HG02970 (cell line): ENCODE data around the gene KLK8.

ENCODE experiments used
- ATAC-seq: cut with Tn5 transposase; IDR thresholded peaks from one replicate; pipeline ENCODE4 v1.9.1; 2021; ENCODE audit warnings: mild to moderate bottlenecking, moderate library complexity, moderate number of reproducible peaks; ENCODE audit not compliant: unreplicated experiment, low FRiP score

The KLK8 gene, protein sequence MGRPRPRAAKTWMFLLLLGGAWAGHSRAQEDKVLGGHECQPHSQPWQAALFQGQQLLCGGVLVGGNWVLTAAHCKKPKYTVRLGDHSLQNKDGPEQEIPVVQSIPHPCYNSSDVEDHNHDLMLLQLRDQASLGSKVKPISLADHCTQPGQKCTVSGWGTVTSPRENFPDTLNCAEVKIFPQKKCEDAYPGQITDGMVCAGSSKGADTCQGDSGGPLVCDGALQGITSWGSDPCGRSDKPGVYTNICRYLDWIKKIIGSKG

DNA sequence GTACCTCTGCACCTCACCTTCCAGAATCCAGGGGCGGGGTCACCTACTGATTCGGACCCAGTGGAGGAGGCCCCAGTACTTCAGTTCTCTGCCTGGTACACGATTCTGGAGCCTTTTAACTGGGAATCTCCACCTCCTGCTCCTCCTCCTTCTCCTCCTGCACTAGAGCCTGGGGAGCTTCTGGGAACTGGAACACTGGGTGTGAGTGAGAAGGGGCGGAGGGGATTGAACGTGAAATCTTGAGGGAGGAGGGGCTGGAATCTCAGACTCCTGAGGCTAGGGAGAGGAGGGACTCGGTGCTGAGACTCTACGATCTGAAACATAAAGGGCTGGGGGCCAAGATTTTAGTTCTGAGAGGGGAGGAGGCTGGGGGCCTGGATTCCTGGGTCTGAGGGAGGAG is at the start of gene KLK8:
Gene KLK8, minus strand, starts transcription at position 90 of the 400 bp plus-strand sequence. CDS start 437 bp downstream, outside the sequence.
- no peak for ATAC-seq

DNA sequence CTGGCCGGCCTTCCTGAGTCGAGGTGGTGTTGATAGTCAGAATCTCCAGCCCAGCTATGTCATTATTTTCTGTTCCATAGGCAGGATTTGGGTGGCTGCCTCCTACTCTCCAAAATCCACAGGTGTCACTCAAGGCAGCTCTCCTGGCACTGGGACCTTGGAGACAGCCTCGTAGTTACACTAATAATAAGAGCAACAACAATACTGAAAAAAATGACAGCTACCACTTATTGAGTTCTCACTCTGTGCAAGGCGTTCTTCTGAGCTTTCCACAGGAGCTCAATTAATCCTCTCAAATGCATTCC is 45.6 kb upstream of the KLK8 start:
- no peak for ATAC-seq

DNA sequence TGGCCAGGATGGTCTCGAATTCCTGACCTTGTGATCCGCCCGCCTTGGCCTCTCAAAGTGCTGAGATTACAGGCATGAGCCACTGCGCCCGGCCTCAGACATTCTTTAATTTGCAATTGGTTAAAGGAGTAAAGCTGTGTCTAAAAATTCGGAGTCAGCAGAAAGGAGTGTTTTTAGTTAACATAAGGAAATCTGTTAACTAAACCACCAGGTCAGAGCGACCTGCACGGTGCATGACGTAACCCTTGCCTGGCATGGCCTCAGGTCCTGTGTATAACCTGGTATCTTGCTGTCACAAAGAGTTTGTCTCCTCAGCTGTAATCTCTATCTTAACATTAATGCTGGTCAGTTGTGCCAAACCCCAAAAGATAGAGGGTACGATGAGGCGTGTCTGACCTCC is 42.9 kb upstream of the KLK8 start:
- ATAC-seq = no peak

DNA sequence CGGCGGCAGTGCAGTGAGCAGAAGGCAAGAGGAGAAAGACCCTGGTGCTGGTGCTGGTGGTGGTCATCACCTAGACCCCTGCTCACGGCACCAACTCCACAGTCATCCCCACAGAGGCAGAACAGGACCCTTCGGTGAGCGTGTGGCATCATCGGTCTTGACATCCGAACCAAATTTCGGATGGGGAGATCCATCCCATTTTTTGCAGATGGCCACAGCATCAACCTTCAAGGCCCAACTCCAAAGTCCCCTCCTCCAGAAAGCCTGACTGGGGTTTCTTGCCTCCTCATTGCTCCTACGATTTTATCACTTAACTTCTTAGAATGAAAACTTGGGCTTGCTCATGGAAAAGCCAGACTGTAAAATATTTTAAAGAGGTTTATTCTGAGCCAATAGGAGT is 42.1 kb upstream of the KLK8 start:
- no peak for ATAC-seq

DNA sequence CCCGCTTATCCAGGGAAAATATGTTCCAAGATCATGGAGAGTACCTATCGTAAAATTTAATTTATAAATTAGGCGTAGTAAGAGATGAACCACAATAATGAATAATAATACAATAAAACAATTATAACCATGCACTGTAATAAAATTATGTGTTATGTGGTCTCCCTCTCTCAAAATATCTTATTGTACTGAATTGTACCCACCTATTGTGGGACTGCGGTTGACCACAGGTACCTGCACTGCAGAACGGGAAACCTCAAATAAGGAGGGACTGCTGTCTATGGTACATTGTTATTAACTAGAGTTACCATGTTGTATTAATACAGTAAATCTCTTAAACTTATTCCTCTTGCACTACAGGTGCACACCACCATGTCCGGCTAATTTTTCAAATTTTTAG is 38.7 kb upstream of the KLK8 start:
- no peak for ATAC-seq

DNA sequence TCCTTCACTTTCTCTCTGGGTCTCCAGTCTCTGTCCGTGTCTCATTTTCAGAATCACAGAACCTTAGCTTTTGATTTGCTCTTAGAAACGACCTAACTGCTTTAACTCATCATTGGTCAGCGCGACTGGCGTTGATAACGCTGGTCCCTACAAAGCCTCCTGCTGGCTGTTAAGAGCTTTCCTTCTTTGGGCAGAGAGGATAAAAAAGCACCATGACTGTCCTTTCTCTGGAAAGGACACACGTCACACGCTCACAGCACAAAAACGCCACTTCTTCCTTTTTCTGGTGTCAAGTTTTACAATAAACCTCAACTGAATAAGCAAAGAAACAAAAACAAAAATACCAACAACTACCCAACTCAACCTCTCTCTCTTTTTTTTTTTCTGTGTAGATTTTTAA is 35.1 kb upstream of the KLK8 start:
- ATAC-seq = no peak

DNA sequence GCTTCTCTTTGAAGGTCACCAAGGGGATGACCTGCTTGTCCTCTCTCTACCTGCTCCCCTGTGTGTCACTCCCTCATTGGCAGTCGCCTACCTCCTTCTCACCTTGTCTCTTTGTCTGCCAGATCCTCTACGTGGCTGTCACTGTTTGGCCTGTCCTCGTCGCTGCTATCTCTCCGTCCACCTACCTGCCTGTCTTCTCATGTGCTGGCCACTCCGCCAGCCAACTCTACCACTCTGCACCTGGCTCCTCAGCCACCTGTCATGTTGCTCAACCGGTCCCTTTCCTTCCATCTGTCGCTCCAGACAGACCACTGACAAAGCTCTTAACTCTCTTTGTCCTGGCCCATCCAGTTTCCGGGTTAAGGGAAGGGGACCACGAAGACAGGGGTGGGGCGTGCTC is 33.3 kb upstream of the KLK8 start, which contains the start of gene KLK12:
Gene KLK12, minus strand, starts transcription at position 299 of the 400 bp plus-strand sequence. CDS start 381 bp downstream, outside the sequence.
- no peak for ATAC-seq

DNA sequence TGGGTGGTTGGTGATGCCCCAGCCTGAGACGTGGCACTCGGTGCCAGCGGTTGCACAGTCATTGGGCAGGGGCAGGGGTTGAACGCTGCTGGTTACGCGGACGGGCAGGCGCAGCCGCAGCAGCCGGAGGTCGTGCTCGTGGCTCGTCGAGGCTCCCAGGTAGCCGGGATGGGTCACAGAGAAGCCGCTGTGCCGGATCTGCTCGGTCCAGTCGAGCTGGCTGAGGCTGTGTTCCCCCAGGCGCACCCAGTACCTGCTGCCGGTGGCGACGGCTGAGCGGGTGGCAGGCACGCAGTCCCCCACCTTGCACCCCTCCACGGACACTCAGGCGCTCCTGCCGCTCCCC is 30.4 kb upstream of the KLK8 start:
- no peak for ATAC-seq

DNA sequence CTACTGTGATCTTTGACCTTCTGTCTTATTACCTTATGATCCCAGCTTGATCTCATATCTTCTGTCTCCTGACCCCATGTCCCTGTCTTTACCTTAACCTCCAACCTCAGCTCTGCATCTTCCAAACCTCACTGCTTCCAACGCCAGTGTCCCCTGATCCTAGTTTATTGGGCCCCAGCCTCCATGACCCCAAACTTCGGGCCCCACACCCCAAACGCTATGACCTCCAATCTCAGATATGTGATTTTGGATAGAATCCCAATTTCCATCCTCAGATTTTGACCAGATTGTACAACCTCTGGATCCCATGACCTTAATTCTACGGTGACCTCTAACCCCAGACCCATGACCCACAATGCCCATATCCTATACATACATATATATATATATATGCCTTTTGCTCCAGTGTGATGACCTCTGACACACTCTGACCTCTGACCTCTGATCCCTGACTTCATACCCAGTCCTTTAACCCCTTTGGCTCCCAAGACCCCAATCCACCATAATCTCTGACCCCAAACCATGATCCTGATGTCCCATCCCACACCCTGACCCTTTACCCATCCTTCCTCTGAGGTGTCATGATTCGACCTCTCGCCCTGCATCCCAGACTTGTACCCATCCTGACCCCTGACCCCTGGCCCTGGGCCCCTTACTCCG is 29.9 kb upstream of the KLK8 start:
- no peak for ATAC-seq

DNA sequence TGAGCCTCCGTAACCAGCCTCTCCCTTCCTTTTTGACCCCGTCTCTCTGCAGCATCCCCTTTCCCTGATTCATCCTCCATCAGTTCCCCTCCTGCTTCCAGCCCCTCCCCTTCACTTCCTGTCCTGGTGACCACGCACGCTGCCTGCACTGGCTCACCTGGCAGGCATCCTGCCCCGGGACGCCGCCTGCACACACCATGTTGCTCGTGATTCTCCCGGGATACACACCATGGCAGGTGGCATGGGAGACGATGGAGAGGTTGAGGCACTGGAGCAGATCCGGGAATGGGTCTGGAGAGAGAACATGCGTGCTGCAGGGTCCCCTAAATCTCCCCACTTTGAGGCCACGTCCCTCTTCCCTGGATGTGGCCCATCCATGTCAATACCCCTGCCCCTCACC is 29.2 kb upstream of the KLK8 start:
- no peak for ATAC-seq

DNA sequence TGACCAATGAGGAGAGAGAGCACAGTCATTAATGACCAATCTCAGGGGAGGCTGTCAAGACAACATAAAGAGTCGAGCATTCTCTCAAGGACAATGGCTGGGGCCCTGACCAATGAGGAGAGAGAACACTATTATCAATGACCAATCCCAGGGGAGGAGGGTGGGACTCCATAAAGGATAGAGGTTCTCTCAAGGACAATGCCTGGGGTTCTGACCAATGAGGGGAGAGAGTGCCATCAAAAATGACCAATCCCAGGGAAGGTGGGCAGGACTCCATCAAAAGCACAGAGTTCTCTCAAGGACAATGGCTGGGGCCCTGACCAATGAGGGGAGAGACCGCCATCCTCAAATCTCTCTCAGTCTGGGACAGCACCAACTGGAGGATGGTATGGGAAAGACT is 28.3 kb upstream of the KLK8 start:
- no peak for ATAC-seq

DNA sequence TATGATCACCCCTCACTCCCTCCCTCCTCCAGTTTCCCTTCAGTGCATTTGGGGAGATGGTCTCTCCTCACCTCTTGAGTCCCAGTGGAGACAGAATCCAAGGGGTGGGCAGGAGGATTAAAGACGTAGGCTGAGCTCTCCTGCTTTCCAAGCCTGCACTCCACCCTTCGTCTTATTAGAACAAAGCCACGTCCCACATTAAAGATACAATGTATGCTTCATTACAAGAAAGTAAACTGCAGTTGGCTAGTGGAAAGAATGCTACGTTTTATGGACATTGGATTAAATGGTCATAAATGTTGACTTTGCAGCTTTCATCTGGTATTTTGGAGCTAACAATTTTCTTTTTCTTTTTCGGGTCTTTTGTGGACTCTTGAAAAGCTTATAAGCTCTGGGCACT is 26.5 kb upstream of the KLK8 start:
- no peak for ATAC-seq

DNA sequence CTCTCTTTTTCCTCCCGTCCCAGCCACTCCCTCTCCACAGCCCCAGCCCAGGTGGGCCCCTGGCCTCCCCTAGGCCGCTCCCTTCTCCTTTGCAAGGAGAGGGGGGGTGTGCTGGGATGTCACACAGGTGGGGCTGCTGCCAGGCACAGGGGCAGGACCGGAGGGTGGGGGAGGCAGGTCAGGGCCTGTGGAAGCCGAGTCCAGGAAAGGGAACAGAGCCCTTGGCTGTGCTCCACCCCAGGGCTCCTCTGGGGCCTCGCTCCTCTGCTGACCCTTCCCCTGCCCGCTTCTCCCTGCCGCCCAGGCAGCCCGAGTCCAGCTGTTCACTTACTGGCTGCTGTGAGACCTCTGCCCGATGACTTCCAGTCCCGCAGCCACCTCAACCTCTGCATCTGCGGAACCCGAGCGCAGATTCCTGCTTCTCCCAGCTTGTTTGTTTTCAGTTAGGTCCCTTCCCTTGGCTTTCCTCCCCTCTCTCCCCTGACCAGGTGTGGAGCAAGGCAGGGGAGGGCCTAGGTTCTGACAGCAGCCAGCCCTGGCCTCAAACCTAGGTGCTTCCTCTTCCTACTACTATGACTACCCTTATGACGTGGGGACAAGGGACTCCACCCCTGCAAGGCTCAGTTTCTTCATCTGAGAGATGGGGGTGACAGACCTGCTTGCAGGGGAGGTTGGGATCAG is 25.9 kb upstream of the KLK8 start:
- ATAC-seq = no peak

DNA sequence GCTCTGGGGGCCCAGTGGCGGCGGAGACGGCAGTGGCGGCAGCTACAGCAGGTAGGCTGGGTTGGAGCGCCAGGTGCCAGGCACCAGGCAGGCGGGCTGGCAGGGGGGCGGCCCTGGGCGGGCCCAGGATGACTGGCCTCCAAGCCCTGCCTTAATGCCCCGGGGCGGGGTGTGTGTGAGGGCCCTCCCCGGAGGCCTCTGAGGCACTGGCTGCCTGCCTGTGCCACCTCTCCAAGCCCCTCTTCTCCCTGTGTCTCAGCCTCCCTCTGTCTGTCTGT is 25.1 kb upstream of the KLK8 start, which contains the start of gene KLK11:
Gene KLK11, minus strand, starts transcription at position 63 of the 278 bp plus-strand sequence. CDS start 985 bp downstream, outside the sequence.
- ATAC-seq = no peak

DNA sequence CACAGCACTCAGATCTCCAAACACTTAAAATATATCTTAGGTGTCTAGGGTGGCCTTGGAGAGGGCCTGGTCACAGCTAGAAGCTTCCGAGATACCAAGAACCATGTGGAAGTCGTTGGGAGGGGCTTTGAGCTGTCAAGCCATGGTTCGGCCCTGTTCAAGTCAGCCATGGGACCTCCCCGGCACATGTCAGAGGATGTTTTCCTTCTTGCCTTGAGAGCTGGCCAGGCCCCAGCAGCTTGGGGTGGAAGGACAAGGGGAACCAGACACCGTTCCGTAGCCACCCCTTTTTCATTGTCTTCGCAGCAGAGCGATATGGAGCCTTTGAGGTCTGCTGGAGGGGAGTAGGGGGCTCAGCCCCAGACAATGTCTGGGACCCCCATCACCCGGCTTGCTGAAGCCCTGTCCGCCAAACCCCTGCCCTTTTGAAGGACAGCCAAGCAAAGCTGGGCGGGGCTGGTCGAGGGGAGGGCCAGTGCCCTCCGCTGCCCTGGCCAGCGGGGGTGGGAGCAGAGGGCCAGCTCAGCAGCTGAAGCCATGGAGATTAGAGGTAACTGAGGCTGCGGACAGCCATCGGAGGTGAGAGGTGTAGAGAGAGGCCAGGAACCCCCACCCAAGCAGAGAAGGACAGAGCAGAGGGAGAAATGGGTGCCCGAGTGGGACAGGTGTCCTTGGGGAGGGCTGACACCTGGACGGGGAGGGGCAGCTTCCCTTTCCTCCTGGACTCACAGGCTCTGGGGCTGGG is 24.6 kb upstream of the KLK8 start:
- ATAC-seq = no peak

DNA sequence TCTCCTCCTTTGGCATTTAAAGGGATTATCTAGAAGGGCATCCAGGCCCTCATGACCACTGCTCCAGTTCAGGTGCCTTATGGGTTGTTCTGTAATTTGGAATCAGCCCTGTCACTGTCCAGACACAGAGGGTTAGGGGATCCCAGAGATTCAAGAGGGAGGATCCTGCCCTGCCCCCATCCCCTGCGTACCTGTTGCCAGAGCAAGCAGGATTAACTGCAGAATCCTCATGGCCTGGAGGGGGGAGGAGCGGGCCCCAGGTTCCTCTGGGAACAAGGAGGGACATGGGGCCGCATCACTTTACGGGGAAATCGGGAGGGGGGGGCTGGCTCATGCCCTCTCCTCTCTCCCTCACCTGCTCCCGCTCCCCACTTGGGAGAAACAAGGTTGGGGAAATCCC is 24.0 kb upstream of the KLK8 start:
- no peak for ATAC-seq

DNA sequence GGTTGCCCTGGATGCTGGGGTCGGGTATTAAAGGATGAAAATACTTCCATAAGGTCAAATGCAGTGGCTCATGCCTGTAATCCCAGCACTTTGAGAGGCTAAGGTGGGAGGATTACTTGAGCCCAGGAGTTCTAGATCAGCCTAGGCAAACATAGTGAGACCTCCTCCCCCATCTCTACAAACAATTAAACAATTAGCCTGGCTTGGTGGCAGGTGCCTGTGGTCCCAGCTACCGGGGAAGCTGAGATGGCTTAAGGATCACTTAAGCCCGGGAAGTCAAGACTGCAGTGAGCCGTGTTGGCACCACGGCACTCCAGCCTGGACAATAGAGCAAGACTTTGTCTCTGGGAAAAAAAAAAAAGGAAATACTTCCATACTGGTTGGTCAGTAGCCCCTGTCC is 23.5 kb upstream of the KLK8 start:
- ATAC-seq = no peak

DNA sequence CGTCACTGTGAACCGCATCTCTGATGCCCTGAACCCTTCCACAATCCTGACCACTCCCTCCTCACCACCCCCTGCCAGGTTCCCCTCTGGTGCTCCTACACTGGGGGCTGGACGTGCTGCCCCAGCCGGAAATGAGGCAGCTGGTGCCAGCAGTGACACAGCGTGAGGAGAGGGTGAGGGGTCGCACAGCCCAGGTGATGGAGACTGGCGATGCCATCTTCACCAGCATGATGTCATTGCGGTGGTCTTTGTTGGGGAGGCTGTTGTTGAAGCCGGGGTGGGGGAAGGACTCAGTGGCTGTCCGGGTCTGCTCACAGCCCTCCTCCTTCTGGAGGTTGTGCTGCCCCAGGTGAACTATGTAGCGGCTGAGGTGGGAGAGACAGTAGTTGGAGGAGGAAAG is 22.5 kb upstream of the KLK8 start:
- ATAC-seq = no peak

DNA sequence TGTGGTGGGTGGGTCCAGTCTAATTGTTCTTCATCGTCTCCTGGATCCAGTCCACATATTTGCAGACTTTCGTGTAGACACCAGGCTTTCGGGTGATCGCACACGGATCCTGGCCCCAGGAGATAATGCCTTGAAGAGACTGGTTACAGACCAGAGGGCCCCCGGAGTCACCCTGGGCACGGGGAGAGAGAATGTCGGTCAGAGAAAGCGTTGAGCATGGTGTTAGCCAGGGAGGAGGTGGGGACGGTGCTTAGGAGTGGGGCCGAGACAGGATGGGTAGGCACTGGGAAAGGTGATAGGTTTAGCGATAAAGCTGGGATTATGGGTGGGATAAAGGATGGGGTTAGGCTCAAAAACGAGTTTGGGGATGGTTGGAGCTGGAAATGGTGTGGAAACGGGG is 21.1 kb upstream of the KLK8 start:
- ATAC-seq = no peak

DNA sequence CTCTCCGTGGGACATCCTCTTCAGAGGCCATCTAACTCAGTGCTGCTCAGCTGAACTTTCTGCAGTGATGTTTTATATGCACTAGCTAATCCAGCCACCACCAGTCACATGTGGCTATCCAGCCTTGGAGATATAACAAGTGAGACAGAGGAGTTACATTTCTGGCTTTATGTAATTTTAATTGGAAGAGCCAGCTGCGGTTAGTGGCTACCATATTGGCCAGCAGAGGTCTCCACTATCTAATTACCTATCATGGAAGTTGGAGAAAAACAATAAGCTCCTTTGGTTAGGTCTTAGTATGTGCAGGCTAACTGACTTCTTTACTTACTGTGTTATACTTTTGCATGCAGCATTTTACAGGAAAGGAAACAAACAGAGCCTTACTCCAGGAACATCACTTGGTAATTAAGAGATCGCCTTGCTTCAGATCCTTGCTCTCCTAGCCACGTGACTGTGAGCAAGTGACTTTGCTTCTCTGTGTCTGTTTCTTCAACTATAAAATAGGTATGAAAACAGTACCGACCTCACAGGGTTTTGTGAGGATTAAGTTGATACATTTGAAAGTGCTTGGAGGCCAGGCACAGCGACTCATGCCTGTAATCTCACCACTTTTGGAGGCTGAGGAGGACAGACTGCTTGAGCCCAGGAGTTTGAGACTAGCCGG is 19.7 kb upstream of the KLK8 start:
- ATAC-seq = no peak

DNA sequence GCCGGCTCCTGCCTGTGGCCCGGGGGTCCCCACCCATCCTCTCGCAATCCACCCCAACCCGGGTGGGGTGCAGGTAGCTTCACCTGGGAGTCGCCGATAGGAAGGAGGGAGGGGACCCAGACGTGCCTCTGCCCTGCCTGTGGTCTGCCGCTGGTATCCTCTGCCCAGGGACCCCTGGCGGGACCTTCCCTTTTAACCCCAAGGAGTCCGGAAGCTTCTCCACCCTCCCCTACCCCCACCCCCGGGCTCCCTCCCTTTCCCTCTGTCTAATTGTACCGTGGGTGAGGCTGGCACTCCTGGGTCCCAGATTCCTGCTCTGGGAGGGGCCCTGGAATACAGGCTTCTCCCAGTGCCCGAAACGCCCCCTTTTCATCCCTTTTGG is 18.1 kb upstream of the KLK8 start, which contains the start of gene KLK10:
Gene KLK10, minus strand, starts transcription at position 166 of the 382 bp plus-strand sequence. CDS start 579 bp downstream, outside the sequence.
- ATAC-seq = no peak
